Mucosa of gallbladder (tissue), 1 donor: ENCODE results near the gene SELENOF. TPM values are rescaled to one million over a fixed set of nuclear protein-coding genes. Genes with fewer than 3 reads are reported as not detected.
"Not testable (repeated sequence)": the region's sequence is repeated elsewhere in the genome, so short reads cannot be mapped to it uniquely, and the experiment has no call there.

Experiments used
- DNase-seq: peaks from one replicate; pipeline ENCODE4 v3.0.0-alpha.2; 2020; ENCODE audit warnings: low spot score
- total RNA-seq: library from RNA; stranded (reverse); gene quantifications from one replicate; pipeline ENCODE4 v1.2.1, GENCODE V29; 2021
- donor health status: DM: no; HTN: no; CAD: no.

The SELENOF gene
- total RNA-seq, 1 donor from 2014 or later: 179 TPM

GRCh38 chr1:86814118-86814517, 99.8 kb downstream of the SELENOF start:
- not testable (repeated sequence) for DNase-seq

Other genes with a start within 250 kb of the SELENOF start
- gene SH3GLB1, start 209.6 kb downstream of the SELENOF start, total RNA-seq: 65.7 TPM
- 22.3 TPM for gene HS2ST1, start 509 bp upstream of the SELENOF start, total RNA-seq